HFF-Myc (cell line): ENCODE data around the gene ATP4B.

Experiments used
- DNase-seq: peaks from one replicate; pipeline ENCODE4 v3.0.0-alpha.2; 2011; ENCODE audit warnings: low read depth; ENCODE audit errors: extremely low read depth
- H3K4me3 ChIP-seq: replicated peaks from 2 replicates; pipeline ENCODE4 v1.5.1; 2011; ENCODE audit warnings: low read depth, mild to moderate bottlenecking, control low read depth, low read length
- TF ChIP-seq, protein P1 (sequence below): IDR thresholded peaks from 2 replicates; pipeline ENCODE4 v1.5.1; 2012; ENCODE audit warnings: mild to moderate bottlenecking, low read depth, low read length, control low read depth; ENCODE audit errors: missing control alignments

ATP4B gene

GRCh38 chr13:113605461-113605860 is 52.5 kb downstream of the ATP4B start:
- DNase-seq = no peak
- TF ChIP-seq, protein P1, sequence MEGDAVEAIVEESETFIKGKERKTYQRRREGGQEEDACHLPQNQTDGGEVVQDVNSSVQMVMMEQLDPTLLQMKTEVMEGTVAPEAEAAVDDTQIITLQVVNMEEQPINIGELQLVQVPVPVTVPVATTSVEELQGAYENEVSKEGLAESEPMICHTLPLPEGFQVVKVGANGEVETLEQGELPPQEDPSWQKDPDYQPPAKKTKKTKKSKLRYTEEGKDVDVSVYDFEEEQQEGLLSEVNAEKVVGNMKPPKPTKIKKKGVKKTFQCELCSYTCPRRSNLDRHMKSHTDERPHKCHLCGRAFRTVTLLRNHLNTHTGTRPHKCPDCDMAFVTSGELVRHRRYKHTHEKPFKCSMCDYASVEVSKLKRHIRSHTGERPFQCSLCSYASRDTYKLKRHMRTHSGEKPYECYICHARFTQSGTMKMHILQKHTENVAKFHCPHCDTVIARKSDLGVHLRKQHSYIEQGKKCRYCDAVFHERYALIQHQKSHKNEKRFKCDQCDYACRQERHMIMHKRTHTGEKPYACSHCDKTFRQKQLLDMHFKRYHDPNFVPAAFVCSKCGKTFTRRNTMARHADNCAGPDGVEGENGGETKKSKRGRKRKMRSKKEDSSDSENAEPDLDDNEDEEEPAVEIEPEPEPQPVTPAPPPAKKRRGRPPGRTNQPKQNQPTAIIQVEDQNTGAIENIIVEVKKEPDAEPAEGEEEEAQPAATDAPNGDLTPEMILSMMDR = no peak
- no peak overlapping the region for H3K4me3 ChIP-seq

DNA sequence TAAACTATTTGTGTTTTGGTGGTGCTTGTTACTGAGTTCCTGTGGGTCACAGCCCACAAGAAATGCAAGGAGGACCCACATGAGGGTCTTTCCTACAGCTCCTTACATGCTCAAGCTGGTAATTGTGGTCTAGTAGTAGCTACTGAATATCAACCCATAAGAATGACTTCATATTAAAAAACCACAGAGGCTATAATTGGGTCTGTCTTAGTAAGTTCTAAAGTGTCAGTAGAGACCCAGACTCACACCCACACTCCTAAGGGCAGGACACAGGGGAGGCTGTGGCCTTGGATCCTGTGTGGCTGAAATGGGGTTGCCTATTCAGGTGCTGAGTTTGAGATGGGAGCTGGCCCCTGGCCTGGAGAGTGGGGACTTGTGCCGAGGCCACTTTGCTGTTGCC is 53.8 kb downstream of the ATP4B start:
- no peak overlapping the region for H3K4me3 ChIP-seq
- no peak for DNase-seq
- TF ChIP-seq, protein P1 = no peak

- H3K4me3 ChIP-seq = no peak overlapping the region
- TF ChIP-seq, protein P1 = no peak
- no peak for DNase-seq
Measured at GRCh38 chr13:113603116-113603710, 54.8 kb downstream of the ATP4B start.

- TF ChIP-seq, protein P1 = no peak
Measured at GRCh38 chr13:113602291-113602988, 55.6 kb downstream of the ATP4B start.

GRCh38 chr13:113601166-113602070 is 56.6 kb downstream of the ATP4B start:
- no peak overlapping the region for H3K4me3 ChIP-seq
- TF ChIP-seq, protein P1 = no peak
- no peak for DNase-seq

More at GRCh38 chr13:113602291-113602988, 55.6 kb downstream of the ATP4B start:
- no peak for DNase-seq
- H3K4me3 ChIP-seq = no peak overlapping the region

DNA sequence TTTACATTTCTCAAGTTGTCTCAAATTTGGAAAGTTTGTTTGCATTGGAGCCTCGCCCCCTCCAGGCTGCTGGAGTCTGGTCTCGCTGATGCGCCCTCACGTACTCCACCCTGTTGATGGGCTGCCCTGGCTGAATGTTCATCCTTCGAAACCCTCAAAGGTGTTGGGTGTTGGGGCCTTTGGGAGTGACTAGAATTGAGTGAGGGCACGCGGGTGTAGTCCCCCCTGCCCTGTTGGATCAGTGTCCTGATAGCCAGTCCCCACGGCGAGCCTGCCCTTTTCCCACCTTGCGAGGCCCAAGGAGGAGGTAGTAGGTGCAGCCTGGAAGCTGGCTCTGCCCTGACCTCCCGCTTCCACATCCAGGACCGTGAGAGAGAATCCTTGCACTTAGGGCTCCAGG is 58.6 kb downstream of the ATP4B start:
- no peak overlapping the region for H3K4me3 ChIP-seq
- TF ChIP-seq, protein P1 = no peak
- DNase-seq = no peak
